ENCODE results near the gene SLC4A2. TPM values are rescaled to one million over a fixed set of nuclear protein-coding genes. Genes with fewer than 3 reads are reported as not detected.
A peak's percentile ranks its signal among the peaks of the same experiment; 100 is the strongest.

SLC4A2 gene
- total RNA-seq, 1 donor from 2014 or later: 66.5 TPM

- no peaks in the 10 kb centered on the region for H3K36me3 ChIP-seq
- no peaks in the 10 kb centered on the region for H3K27me3 ChIP-seq
- DNase-seq (ENCODE audit: extremely low spot score in 2 of 2): no peak
- H3K9me3 ChIP-seq: no peaks in the 10 kb centered on the region
- no peak overlapping the region for H3K27ac ChIP-seq
- peaks cover 24% of the 10 kb centered on the region for H3K4me1 ChIP-seq
- TF ChIP-seq POLR2AphosphoS5 (IDR thresholded peaks at IDR 0.05; ENCODE audit: insufficient read depth in 1 of 2, low read depth in 1 of 2) (peak in 1 of 2 donors; percentile 1), POLR2A (IDR thresholded peaks at IDR 0.05) (no peak)
- TF ChIP-seq, protein P1, sequence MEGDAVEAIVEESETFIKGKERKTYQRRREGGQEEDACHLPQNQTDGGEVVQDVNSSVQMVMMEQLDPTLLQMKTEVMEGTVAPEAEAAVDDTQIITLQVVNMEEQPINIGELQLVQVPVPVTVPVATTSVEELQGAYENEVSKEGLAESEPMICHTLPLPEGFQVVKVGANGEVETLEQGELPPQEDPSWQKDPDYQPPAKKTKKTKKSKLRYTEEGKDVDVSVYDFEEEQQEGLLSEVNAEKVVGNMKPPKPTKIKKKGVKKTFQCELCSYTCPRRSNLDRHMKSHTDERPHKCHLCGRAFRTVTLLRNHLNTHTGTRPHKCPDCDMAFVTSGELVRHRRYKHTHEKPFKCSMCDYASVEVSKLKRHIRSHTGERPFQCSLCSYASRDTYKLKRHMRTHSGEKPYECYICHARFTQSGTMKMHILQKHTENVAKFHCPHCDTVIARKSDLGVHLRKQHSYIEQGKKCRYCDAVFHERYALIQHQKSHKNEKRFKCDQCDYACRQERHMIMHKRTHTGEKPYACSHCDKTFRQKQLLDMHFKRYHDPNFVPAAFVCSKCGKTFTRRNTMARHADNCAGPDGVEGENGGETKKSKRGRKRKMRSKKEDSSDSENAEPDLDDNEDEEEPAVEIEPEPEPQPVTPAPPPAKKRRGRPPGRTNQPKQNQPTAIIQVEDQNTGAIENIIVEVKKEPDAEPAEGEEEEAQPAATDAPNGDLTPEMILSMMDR (IDR thresholded peaks at IDR 0.05): no peak
- peak overlapping the region; percentile 18 to 41 for H3K4me3 ChIP-seq
- intact Hi-C loops (cut with DNase I): no loop called here
Measured at GRCh38 chr7:151018421-151019129, 40.8 kb upstream of the SLC4A2 start.

DNA sequence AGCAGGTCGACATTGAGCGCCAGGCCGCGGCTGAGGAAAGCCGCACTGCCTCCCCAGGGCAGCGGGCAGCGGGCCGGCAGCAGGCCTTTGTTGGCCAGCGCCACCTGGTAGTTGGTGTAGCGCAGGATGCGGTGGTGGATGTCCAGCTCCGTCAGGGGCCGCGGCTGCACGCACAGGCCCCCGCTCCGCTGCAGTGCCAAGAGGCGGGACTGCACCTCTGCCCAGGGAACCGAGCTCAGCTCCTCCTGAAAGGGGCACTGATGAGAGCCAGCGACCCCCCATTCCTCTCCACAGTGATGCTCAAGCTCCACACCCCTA lies 40.3 kb upstream of the SLC4A2 start:
- TF ChIP-seq, protein P1 (IDR thresholded peaks at IDR 0.05): no peak
- TF ChIP-seq POLR2A (IDR thresholded peaks at IDR 0.05) (no peak), POLR2AphosphoS5 (IDR thresholded peaks at IDR 0.05; ENCODE audit: insufficient read depth in 1 of 2, low read depth in 1 of 2) (no peak)
- intact Hi-C loops (cut with DNase I): no loop called here
- DNase-seq (ENCODE audit: extremely low spot score in 2 of 2): no peak
- Histone ChIP-seq H3K4me1 (peaks cover 19% of the 10 kb centered on the region), H3K36me3 (no peaks in the 10 kb centered on the region), H3K27ac (no peak overlapping the region), H3K9me3 (no peaks in the 10 kb centered on the region), H3K27me3 (no peaks in the 10 kb centered on the region), H3K4me3 (peak overlapping the region; percentile 18 to 41)

DNA sequence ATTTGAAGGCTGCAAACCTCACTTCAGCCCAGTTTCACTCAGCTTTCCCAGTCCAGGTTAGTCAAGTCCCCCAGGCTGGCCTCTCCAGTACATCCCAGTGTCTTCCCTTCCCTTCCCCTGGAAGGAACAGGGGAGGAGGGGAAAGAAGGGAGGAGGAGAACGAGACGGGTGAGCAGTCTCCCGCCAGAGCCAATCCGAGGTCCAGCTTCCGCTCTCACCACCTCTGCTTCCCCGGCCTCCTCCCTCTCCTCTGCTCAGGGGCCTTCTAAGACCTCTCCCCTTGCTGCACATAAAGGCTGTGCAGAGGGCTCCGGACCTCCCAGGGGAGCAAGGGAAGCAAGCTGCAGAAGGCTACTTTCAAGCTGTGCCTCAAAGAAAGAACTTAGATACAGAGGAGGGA lies 39.2 kb upstream of the SLC4A2 start:
- H3K4me3 ChIP-seq: no peak overlapping the region

DNA sequence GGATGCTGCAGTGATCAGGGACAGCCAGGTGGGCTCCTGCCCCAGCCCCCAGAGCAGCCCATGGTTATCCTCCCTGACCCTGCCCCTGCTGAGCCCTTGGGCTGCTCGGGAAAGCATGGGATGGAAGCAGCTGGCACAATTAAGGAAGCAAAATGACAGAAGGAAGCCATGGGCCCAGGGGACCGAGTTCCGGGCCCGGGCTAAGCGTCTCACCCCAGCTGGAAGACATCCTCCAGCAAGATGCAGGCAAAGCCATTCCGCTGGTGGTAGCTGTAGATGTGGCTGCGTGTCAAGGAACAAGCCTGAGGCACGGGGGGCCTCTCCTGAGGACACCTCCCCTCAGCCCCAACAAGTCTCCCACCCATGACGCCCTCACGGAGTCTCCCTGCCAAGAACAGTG lies 36.2 kb upstream of the SLC4A2 start:
- TF ChIP-seq, protein P1 (IDR thresholded peaks at IDR 0.05): no peak
- TF ChIP-seq POLR2A (IDR thresholded peaks at IDR 0.05): no peak
- TF ChIP-seq POLR2AphosphoS5 (IDR thresholded peaks at IDR 0.05; ENCODE audit: insufficient read depth in 1 of 2, low read depth in 1 of 2): no peak
- Histone ChIP-seq H3K4me1 (peaks cover 17% of the 10 kb centered on the region), H3K9me3 (no peaks in the 10 kb centered on the region), H3K27me3 (no peaks in the 10 kb centered on the region), H3K27ac (no peak overlapping the region), H3K4me3 (no peak overlapping the region), H3K36me3 (no peaks in the 10 kb centered on the region)
- DNase-seq (ENCODE audit: extremely low spot score in 2 of 2): no peak
- intact Hi-C loops (cut with DNase I): no loop called here

More for the DNA sequence above, 39.2 kb upstream of the SLC4A2 start:
- Histone ChIP-seq H3K9me3 (no peaks in the 10 kb centered on the region), H3K27ac (no peak overlapping the region), H3K36me3 (no peaks in the 10 kb centered on the region), H3K4me1 (peaks cover 17% of the 10 kb centered on the region), H3K27me3 (no peaks in the 10 kb centered on the region)
- intact Hi-C loops (cut with DNase I): no loop called here
- no peak for DNase-seq (ENCODE audit: extremely low spot score in 2 of 2)
- no peak for TF ChIP-seq POLR2AphosphoS5 (IDR thresholded peaks at IDR 0.05; ENCODE audit: insufficient read depth in 1 of 2, low read depth in 1 of 2)

DNA sequence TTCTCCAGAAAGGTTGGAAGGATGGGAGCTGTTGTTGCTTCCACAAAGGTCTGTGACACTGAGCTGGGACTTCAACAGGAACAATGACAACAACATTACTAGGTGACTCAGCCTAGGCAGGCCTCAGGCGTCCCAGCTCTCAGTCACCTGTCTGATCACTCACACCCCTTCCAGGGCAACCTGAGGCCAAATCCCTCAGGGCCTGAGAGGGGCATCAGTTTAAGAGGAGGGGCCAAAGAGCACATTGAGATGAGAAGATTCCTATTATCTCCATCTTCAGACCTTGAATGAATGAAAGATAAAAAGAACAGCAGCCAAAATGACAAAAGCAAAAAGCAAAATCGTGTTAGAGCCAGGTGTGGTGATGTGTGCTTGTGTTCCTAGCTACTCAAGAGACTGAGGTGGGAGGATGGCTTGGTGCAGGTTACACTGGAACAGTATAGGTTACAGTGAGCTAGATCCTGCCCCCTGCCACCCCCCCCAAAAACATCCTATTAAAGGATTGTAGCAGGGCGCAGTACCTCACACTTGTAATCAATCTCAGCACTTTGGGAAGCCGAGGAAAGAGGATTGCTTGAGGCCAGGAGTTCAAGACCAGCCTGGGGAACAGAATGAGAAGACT lies 34.8 kb upstream of the SLC4A2 start, which contains the start of gene ATG9B:
Gene ATG9B (minus strand): TSS at position 60 of the 622 bp plus-strand sequence. CDS start 71 bp downstream, outside the sequence.
- intact Hi-C loops (cut with DNase I): no loop called here
- Histone ChIP-seq H3K27me3 (no peaks in the 10 kb centered on the region), H3K36me3 (no peaks in the 10 kb centered on the region), H3K4me1 (peaks cover 18% of the 10 kb centered on the region), H3K9me3 (no peaks in the 10 kb centered on the region), H3K4me3 (peak within 1 kb of the TSS in 1 of 2 donors; percentile 14), H3K27ac (no peak within 1 kb of the TSS)
- TF ChIP-seq, protein P1 (IDR thresholded peaks at IDR 0.05): no peak
- TF ChIP-seq POLR2AphosphoS5 (IDR thresholded peaks at IDR 0.05; ENCODE audit: insufficient read depth in 1 of 2, low read depth in 1 of 2) (no peak), POLR2A (IDR thresholded peaks at IDR 0.05) (no peak)
- no peak for DNase-seq (ENCODE audit: extremely low spot score in 2 of 2)
